GM19463 (cell line): ENCODE results near the gene ARID5B.
"Not testable (repeated sequence)": the region's sequence is repeated elsewhere in the genome, so short reads cannot be mapped to it uniquely, and the experiment has no call there.

Source experiments
- ATAC-seq: cut with Tn5 transposase; IDR thresholded peaks from one replicate; pipeline ENCODE4 v1.9.1; 2021; ENCODE audit warnings: mild to moderate bottlenecking, moderate library complexity; ENCODE audit not compliant: unreplicated experiment

Gene ARID5B

GRCh38 chr10:61900829-61901792, at the start of gene ARID5B:
Gene ARID5B, plus strand, starts transcription at chr10:61901699. Its CDS starts 11 bp downstream, at chr10:61901710.
- ATAC-seq = no peak

GRCh38 chr10:61852261-61852660, 49.2 kb upstream of the ARID5B start:
- ATAC-seq = no peak

- ATAC-seq = no peak
These were observed 45.7 kb upstream of the ARID5B start for GRCh38 chr10:61855771-61856170.

GRCh38 chr10:61857746-61858145, 43.8 kb upstream of the ARID5B start:
- ATAC-seq = no peak

- no peak for ATAC-seq
These were observed 41.7 kb upstream of the ARID5B start for GRCh38 chr10:61859786-61860185.

- ATAC-seq = no peak
These were observed 40.3 kb upstream of the ARID5B start for GRCh38 chr10:61860964-61861758.

- ATAC-seq = no peak
These were observed 37.5 kb upstream of the ARID5B start for GRCh38 chr10:61863981-61864380.

GRCh38 chr10:61866700-61867368, 34.7 kb upstream of the ARID5B start:
- ATAC-seq = no peak

GRCh38 chr10:61867374-61867773, 34.1 kb upstream of the ARID5B start:
- ATAC-seq = not testable (repeated sequence)

GRCh38 chr10:61867817-61868216, 33.7 kb upstream of the ARID5B start:
- not testable (repeated sequence) for ATAC-seq

GRCh38 chr10:61869041-61869675, 32.3 kb upstream of the ARID5B start:
- ATAC-seq = no peak

- no peak for ATAC-seq
These were observed 31.5 kb upstream of the ARID5B start for GRCh38 chr10:61869774-61870525.

- ATAC-seq = no peak
These were observed 31.0 kb upstream of the ARID5B start for GRCh38 chr10:61870526-61870895.

- no peak for ATAC-seq
These were observed 30.0 kb upstream of the ARID5B start for GRCh38 chr10:61871487-61871886.

- no peak for ATAC-seq
These were observed 23.4 kb upstream of the ARID5B start for GRCh38 chr10:61877887-61878739.

- ATAC-seq = no peak
These were observed 22.8 kb upstream of the ARID5B start for GRCh38 chr10:61878740-61879068.

- ATAC-seq = peak; percentile 59
These were observed 18.7 kb upstream of the ARID5B start for GRCh38 chr10:61882621-61883370.

- no peak for ATAC-seq
These were observed 18.0 kb upstream of the ARID5B start for GRCh38 chr10:61883371-61884025.
